ENCODE measurements around the gene KPNA5.
A peak's percentile ranks its signal among the peaks of the same experiment; 100 is the strongest.
"Not testable (repeated sequence)": the region's sequence is repeated elsewhere in the genome, so short reads cannot be mapped to it uniquely, and the experiment has no call there.

Gene KPNA5

DNA sequence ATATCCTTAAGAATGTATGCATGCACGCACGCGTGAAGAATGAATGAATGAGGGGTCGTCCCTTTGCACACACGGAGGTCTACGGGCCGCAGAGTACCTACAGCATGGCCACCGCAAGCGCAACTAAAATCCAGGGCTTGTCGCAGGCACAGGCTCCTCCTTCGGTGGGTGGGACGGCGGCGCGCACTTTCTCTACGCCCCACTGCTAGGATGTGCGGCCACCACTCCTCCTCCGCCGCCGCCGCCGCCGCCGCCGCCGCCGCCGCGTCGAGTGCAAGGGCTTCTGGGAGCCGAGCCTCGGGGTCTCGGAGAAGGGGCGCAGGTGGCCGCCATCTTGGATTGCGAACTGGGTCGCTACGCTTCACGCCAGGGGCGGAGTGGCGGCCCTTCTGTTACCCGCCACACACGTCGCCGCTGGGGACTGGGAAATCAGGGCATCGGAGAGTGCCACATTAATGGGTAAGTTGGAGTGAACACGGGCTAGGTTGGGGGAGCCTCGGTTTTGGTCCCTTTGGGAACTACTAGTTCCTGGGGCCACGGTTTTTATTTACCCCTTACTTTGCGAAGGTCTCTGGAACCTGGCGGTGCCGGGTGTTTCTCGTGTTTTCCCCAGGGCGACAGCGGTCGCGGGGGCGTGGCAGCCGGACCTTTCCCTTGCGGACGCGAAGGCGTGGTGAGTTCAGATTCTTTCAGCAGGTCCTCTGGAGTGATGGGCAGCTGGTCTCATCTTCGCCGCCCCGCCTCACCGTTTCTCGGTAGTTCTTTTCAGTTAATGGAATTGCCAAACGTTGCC, at the start of gene KPNA5:
TSS of gene KPNA5 (plus strand) at position 332 of the 793 bp plus-strand sequence. CDS start at position 456, 124 bp downstream.
- peak; percentile 86 for DNase-seq

DNA sequence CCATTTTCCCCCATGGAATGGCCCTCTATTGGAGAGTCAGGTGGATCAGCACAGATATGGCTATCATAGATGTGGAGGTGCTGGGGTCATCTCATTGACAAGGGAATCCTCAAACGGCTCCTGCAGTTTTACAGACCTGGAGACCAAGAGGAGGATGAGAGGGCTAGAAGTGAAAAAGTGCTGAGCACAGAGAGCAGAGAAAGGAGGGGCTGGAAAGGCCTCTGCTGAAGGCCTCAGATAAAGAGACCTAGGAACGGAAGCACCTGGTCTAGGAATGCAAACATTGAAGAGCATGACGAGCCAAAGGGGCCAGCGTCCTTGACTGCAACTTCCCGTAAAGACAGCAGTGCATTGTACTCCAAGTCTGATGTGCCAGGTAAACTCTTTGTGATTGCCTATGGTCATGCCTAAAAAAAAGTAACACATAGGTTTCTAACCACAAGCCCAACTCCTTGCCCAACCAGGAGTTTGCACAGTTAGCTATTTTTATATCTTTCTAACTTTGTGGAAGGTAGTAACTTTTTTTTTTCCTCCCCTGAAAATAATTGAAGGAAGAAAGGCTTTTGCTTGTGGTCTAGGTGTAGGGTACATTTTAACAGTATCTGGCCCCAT, 49.5 kb upstream of the KPNA5 start:
- DNase-seq: no peak

DNA sequence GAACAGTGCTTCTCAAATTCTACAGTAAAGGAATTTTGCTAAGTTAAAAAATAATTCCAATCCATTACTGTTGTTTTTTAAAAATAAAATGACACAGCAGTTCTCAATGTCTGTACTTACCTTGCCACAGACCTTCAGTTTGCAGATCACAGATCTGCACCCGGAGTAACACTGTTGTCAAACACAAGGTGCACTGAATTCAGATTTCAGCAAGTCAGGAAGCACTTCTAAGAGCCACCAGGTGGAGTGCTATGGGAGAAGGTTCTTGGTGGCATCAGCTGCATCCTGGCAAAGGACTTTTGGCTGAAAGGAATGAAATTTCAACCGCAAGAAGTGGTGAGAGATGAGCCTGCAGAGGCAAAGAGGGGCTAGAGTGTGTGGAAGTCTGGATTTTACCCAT, 47.3 kb upstream of the KPNA5 start:
- no peak for DNase-seq

DNA sequence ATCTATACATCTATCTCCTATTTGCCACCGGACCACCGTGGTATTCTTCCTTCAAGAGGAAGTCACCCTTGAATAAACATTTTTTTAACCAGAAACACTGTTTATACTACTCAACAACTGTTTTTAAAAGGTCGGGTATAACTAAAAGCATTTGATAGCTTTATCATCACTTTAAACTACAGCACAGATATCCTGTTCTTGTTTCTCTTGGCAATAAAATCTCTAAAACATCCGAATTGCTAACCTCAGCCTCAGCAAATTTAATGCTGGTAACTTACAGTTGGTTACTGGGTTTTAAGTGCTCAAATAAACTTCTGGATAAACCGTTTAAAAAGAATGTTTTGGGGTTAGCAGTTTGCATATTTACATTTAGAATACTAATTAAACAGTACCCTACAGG, 32.9 kb upstream of the KPNA5 start:
- no peak for DNase-seq

DNA sequence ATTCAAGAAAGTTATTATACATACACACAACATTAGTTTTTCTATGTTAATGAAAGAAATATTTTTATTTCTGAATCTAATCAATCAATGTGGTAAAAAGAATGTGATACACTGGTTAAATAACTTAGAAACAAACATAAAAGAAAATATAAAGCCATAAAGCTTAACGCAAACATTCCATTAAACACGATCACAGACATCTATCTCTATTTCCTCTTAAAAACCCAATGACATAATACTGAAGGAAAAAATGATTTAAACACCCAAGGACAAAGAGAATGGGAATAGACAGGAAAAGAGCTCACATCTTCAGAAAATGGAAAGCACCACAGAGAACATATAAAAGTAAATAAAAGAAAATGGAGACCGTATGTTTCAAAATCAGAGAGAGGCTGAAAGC, 31.9 kb upstream of the KPNA5 start:
- DNase-seq: no peak

DNA sequence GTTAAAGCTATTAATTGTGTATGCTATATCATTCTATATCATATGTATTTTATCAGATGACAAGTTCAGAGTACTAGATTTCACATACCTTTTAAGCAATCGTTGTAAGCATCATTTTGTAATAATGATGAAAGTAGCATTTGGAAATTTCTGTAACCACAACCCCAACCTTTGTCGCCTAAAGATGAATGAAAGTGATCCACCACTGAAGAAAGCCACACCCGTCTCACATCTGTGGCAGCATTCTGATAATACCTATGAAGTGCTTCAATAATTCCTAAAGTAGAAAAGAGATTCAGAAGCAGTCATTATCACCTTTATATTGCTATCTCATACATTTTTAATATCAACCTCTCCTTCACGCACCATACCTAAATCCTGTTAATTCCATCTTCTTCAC, 29.1 kb upstream of the KPNA5 start:
- DNase-seq: no peak

DNA sequence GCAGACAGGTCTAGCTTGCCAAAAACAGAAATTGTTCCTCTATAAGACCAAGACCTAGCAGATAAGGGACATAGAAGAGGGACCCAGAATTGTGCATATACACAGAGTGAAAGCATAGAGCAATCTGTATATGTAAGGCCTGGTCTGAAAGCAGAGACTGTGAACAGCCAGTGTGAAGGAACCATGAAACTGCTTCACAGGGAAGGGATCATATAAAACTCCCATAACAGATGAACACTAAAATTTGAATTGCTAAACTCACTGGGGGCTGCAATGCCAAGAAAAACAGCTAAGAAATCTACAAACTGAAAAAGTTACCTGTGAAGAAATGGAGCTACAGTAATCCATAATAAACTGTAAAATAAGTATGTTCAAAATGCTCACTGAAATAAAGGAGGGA, 19.4 kb upstream of the KPNA5 start:
- no peak for DNase-seq

DNA sequence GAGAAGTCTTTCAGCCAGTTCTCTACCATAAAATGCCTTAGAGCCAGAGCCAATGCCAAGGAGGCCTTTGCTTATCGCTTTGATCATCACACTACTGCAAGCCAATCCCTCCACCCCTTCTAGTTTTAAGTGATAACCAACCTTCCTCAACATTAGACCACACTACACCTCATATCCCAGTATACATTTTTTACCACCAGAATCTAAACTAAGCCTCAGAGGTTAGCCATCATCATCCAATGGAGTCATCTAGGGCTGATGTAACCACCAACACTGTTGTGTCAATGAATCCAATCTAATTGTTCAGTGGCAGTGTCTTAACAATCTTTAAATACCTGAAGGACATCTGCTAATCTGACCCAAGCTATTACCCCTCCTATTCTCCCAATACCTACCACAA, 18.8 kb upstream of the KPNA5 start:
- no peak for DNase-seq

DNA sequence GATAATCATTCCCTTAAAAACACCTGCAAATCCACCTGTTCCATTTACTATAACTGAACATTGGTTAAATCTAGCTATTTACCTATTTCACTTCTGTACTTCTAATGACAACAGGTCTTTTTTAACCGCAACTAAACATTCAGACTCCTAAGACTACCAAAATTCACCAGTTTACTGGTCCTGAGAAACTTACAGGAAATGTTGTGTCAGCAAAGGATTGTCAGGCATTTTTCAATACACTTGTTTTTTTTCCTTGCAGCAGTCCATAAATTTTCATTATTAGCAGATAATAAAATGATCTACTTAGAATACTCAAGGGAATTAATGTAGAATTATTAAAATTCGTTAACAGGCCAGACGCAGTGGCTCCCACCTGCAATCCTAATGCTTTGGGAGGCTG, 17.7 kb upstream of the KPNA5 start:
- no peak for DNase-seq

DNA sequence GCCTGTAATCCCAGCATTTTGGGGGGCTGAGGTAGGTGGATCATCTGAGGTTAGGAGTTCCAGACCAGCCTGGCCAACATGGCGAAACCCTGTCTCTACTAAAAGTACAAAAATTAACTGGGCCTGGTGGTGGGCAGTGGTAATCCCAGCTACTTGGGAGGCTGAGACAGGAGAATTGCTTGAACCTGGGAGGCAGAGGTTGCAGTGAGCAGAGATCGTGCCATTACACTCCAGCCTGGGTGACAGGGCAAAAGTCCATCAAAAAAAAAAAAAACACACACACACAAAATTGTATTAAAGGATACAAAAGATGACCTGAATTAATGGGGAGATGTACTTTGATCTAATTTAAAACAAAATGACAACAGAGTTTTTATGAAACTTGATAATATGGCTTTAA, 16.8 kb upstream of the KPNA5 start:
- not testable (repeated sequence) for DNase-seq

DNA sequence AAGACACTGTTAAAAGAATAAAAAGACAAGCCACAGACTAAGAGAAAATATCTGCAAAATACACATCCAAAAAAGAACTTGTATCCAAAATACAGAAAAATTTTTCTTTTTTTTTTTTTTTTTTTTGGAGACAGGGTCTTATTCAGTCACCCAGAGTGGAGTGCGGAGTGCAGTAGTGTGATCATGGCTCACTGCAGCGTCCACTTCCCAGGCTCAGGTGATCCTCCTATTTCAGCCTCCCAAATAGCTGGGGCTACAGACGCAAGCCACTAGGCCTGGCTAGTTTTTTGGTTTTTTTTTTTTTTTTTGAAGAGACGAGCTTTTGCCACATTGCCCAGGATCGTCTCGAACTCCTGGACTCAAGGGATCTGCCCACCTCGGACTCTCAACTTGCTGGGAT, 15.5 kb upstream of the KPNA5 start:
- DNase-seq: no peak

DNA sequence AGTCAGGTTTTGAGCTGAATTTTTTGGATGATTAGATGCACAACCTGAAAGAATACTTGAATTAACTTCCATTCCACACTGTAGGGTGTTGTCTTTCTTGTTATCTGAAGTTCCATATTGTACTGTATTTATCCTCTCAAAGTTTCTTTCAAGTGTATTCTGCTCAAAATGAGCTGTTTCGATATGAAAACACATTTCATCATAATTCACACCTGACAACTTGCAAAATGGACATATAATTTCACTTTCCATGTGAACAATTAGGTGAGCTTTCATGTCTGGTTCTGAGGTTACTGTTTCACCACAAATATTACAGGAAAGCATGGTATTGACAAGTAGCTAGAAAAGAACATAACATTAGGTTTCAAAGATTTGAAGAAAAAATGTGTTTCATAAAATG, 14.1 kb upstream of the KPNA5 start:
- no peak for DNase-seq

DNA sequence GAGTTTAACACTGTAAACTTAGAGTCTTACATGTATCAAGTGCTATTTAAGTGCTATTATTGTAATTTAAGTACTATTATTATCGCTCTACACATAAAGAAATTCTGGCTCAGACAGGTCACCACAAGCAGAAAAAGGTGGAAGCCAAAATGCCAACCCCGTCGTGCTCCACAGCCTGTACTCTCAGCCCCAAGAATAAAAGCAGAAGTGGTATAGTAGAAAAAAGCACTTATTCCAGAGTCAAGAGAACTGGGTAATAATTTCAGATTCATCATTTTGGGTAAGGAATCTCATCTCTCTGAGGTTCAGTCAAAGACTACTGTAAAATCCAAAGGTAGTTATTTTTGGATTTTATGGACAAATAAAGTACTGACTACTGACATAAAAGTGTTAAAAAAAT, 13.4 kb upstream of the KPNA5 start:
- no peak for DNase-seq

DNA sequence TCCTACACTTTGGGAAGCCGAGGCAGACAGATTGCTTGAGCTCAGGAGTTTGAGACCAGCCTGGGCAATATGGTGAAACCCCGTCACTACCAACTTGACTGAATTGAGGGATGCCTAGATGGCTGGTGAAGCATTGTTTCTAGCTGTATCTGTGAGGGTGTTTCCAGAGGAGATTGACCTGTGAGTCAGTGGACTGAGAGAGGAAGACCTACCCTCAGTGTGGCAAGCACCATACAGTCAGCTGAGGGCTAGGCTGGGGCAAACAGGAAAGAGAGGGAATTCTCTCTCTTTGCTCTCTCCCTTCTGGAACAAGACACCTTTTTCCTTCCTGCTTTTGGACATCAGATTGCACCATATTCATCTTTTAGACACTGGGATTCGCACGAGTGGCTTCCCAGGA, 8.7 kb upstream of the KPNA5 start:
- no peak for DNase-seq

DNA sequence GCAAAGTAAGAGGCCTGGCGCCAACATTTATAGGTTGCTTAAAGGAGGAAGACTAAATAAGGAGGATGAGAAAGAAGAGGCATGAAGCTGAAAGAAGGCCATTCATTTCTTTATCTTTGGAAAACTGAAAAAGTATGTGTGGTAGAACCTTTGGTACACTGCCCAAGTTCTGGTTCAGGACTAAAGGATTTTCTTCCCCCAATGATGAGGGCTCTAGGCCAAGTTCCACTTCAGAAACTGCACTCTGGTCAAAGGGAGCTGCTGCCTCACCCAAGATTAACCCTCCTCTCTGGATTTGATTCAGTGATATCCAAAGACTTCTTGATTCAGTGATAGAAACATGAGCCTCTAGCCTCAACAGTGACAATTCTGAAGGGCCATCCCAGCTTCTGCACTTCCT, 5.0 kb upstream of the KPNA5 start:
- DNase-seq: no peak

DNA sequence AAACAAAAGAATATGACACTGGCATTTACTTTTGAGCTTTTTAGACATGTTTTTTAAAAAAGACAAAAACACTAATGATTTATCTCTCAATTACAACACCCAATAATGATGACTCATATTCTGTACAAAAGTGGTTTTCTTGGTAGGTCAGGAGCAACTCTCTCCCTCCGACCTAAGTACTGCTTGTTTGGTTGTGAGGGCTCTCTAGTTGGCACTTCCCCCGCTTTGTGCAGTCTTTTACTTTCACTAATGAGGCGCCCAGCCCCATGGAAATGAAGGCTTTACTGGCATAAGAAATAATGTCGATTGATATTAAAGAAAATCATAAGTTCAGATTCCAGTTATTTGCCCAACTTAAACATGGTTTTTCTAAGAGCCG, 1.3 kb downstream of the KPNA5 start:
- DNase-seq: no peak

DNA sequence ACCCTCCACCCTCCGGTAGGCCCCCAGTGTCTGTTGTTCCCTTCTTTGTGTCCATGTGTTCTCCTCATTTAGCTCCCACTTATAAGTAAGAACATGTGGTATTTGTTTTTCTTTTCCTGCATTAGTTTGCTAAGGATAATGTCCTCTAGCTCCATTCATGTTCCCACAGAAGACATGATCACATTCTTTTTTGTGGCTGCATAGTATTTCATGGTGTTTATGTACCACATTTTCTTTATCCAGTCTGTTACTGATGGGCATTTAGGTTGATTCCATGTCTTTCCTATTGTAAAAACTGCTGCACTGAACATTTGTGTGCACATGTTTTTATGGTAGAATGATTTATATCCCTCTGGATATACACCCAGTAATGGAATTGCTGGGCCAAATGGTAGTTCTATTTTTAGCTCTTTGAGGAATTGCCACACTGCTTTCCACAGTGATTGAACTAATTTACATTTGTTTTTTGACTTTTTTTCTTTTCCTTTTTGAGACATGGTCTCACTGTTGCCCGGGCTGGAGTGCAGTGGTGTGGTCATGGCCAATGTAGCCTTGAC, 4.5 kb downstream of the KPNA5 start:
- DNase-seq: no peak

DNA sequence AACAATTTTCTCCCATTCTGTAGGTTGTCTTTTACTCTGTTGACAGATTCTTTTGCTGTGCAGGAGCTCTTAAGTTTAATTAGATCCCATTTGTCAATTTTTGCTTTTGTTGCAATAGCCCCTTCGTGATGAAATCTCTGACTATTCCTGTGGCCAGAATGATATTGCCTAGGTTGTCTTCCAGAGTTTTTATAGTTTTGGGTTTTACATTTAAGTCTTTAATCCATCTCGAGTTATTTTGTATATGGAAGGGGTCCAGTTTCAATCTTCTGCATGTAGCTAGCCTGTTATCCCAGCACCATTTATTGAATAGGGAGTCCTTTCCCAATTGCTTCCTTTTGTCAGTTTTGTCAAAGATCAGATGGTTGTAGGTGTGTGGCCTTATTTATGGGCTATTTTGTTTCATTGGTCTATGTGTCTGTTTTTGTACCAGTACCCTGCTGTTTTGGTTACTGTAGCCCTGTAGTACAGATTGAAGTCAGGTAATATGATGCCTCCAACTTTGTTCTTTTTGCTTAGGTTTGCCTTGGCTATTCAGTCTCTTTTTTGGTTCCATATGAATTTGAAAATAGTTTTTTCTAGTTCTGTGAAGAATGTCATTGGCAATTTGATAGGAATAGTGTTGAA, 5.6 kb downstream of the KPNA5 start:
- not testable (repeated sequence) for DNase-seq

DNA sequence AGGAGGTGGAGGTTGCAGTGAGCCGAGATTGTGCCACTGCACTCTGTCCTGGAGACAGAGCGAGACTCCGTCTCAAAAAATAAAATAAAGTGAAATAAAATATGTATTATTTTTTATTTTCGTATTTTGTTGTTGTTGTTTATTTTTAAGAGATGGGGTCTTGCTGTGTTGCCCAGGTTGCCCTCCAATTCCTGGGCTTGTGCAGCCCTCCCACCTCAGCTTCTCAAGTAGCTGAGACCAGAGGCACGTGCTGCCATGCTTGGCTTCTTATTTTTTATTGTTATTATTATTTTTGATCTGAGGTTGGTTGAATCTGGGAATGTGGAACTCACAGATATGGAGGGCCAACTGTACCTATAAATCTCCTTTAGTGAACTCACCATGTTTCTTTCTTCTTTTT, 10.1 kb downstream of the KPNA5 start:
- no peak for DNase-seq

DNA sequence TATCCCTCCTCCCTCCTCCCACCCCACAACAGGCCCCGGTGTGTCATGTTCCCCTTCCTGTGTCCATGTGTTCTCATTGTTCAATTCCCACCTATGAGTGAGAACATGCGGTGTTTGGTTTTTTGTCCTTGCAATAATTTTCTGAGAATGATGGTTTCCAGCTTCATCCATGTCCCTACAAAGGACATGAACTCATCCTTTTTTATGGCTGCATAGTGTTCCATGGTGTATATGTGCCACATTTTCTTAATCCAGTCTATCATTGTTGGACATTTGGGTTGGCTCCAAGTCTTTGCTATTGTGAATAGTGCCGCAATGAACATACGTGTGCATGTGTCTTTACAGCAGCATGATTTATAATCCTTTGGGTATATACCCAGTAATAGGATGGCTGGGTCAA, 11.9 kb downstream of the KPNA5 start:
- DNase-seq: not testable (repeated sequence)

DNA sequence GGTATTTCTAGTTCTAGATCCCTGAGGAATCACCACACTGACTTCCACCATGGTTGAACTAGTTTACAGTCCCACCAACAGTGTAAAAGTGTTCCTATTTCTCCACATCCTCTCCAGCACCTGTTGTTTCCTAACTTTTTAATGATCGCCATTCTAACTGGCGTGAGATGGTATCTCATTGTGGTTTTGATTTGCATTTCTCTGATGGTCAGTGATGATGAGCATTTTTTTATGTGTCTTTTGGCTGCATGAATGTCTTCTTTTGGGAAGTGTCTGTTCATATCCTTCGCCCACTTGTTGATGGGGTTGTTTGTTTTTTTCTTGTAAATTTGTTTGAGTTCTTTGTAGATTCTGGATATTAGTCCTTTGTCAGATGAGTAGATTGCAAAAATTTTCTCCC, 12.3 kb downstream of the KPNA5 start:
- DNase-seq: not testable (repeated sequence)

DNA sequence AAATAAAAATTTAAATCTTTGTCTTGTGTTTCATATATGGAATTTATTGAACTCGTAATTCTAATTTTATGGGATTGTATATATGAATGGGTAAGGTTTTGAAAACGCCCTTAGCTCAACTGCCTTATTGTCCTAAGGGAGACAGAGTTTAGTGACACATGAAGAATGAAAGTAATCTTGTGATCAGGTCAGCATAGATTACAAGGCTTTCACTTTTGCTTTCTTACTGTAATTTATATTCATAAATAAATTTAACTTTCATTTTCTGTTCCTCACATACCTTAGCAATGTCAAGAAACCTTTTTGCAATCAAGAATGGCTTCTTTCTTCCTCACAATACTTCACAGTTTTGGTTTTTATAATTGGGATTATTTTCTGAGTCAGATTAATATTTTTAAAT, 14.4 kb downstream of the KPNA5 start:
- no peak for DNase-seq

DNA sequence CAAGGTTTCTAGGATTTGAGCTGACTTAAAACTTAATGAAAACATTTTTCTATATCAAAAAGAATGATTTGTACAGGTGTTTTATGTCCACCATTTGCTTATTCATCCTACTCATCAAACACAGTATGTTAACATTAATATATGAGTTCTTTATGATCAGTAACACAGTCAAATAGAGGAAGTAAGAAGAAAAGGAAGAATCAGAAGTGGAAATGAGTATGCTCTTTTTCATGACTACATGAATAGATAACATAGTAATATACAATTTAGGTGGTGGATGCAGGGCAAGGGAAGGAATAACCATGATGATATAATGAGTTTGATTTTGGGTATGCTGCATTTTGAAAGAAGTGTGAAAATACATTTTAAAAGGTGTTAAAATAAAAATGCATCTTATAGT, 16.5 kb downstream of the KPNA5 start:
- DNase-seq: no peak

DNA sequence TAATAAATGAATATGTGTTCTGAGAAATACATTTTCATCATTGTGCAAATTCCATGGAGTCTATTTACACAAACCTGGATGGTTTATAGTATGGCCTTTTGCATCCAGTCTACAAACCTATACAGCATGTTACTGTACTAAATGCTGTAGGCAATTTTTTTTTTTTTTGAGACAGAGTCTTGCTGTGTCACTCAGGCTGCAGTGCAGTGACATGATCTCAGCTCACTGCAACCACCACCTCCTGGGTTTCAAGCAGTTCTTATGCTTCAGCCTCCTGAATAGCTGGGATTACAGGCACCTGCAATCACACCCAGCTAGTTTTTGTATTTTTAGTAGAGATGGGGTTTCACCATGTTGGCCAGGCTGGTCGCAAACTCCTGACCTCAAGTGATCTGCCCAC, 22.9 kb downstream of the KPNA5 start:
- DNase-seq: not testable (repeated sequence)

All from NCI-H1092 (cell line).